HepG2 (cell line): ENCODE results near the gene FRMD8. TPM values are rescaled to one million over a fixed set of nuclear protein-coding genes. Genes with fewer than 3 reads are reported as not detected.
A peak's percentile ranks its signal among the peaks of the same experiment; 100 is the strongest.

Source experiments
- ARID5B ChIP-seq: IDR thresholded peaks from 2 replicates; pipeline ENCODE4 v1.4.0; 2020; ENCODE audit warnings: mild to moderate bottlenecking, missing genetic modification reagents
- CREB3 ChIP-seq: sonication (generic); formaldehyde crosslinking; IDR thresholded peaks from 2 replicates; pipeline ENCODE4 v1.5.0; 2020; ENCODE audit warnings: missing genetic modification reagents
- IRX3 ChIP-seq: sonication (generic); formaldehyde crosslinking; IDR thresholded peaks from 2 replicates; pipeline ENCODE4 v1.8.1; 2023; ENCODE audit warnings: mild to moderate bottlenecking, low read depth, missing genetic modification reagents, borderline replicate concordance
- MED8 ChIP-seq: sonication (generic); formaldehyde crosslinking; IDR thresholded peaks from 2 replicates; pipeline ENCODE4 v1.8.1; 2023; ENCODE audit warnings: mild to moderate bottlenecking, missing genetic modification reagents; ENCODE audit not compliant: insufficient replicate concordance
- MZF1 ChIP-seq: sonication (generic); formaldehyde crosslinking; IDR thresholded peaks from 2 replicates; pipeline ENCODE4 v1.8.1; 2023; ENCODE audit warnings: mild to moderate bottlenecking, missing genetic modification reagents, borderline replicate concordance
- NAIF1 ChIP-seq: sonication (generic); formaldehyde crosslinking; IDR thresholded peaks from 2 replicates; pipeline ENCODE4 v1.5.0; 2020; ENCODE audit warnings: mild to moderate bottlenecking, missing genetic modification reagents, borderline replicate concordance
- PAX8 ChIP-seq: sonication (generic); formaldehyde crosslinking; IDR thresholded peaks from 2 replicates; pipeline ENCODE4 v1.8.0; 2022; ENCODE audit warnings: mild to moderate bottlenecking, missing genetic modification reagents, borderline replicate concordance
- SIN3A ChIP-seq: IDR thresholded peaks from 2 replicates; pipeline ENCODE4 v1.6.1; 2011; ENCODE audit warnings: low read depth, mild to moderate bottlenecking, control low read depth, low read length, borderline replicate concordance
- SRY ChIP-seq: sonication (generic); formaldehyde crosslinking; IDR thresholded peaks from 2 replicates; pipeline ENCODE4 v1.8.0; 2022; ENCODE audit warnings: mild to moderate bottlenecking, missing genetic modification reagents
- ZBTB20 ChIP-seq: sonication (generic); formaldehyde crosslinking; IDR thresholded peaks from 2 replicates; pipeline ENCODE4 v1.8.1; 2023; ENCODE audit warnings: missing genetic modification reagents, low read depth, mild to moderate bottlenecking, borderline replicate concordance
- ZNF720 ChIP-seq: sonication (generic); formaldehyde crosslinking; IDR thresholded peaks from 2 replicates; pipeline ENCODE4 v1.4.0; 2020; ENCODE audit warnings: missing genetic modification reagents
- ZNF772 ChIP-seq: sonication (generic); formaldehyde crosslinking; IDR thresholded peaks from 2 replicates; pipeline ENCODE4 v1.5.0; 2020; ENCODE audit warnings: mild to moderate bottlenecking, missing genetic modification reagents
- polyA plus RNA-seq, 8 experiments: library from polyadenylated mRNA; depleted of rRNA in 3 of 8; stranded (reverse) in 7 of 8; unstranded in 1 of 8; fragments of >200 nt; fragmentation: Illumina TruSeq in 4 of 8; extraction: Trizol in 4 of 8; gene quantifications; 2 replicates each; pipeline versions ENCODE4 v1.2.1 to v1.2.3, GENCODE V29; 2011 to 2016; ENCODE audit warnings: low read depth in 4 of 8, missing spikeins in 1 of 8, mixed read lengths in 1 of 8; ENCODE audit not compliant: insufficient read depth in 1 of 8
- total RNA-seq, 5 experiments: library from RNA; depleted of rRNA; stranded (reverse); fragments of >200 nt; fragmentation: Illumina TruSeq; extraction: Trizol; gene quantifications; 2 replicates each; pipeline ENCODE4 v1.2.3, GENCODE V29; 2016; ENCODE audit warnings: low read depth in 1 of 5
- TF ChIP-seq, protein P1 (sequence below): sonication (generic); formaldehyde crosslinking; IDR thresholded peaks from 2 replicates; pipeline ENCODE4 v1.5.1; 2020; ENCODE audit warnings: mild to moderate bottlenecking, missing genetic modification reagents, borderline replicate concordance
- TF ChIP-seq, protein P2 (sequence below): sonication (generic); formaldehyde crosslinking; IDR thresholded peaks from 2 replicates; pipeline ENCODE4 v1.8.1; 2023; ENCODE audit warnings: mild to moderate bottlenecking, inconsistent platforms, moderate library complexity, missing genetic modification reagents, borderline replicate concordance

FRMD8 gene
- total and polyA plus RNA-seq, 2 of the 13 experiments (the other 11 are each of a cell fraction or from before 2014, with no cell fraction given): 5.8 to 20.6 TPM

DNA sequence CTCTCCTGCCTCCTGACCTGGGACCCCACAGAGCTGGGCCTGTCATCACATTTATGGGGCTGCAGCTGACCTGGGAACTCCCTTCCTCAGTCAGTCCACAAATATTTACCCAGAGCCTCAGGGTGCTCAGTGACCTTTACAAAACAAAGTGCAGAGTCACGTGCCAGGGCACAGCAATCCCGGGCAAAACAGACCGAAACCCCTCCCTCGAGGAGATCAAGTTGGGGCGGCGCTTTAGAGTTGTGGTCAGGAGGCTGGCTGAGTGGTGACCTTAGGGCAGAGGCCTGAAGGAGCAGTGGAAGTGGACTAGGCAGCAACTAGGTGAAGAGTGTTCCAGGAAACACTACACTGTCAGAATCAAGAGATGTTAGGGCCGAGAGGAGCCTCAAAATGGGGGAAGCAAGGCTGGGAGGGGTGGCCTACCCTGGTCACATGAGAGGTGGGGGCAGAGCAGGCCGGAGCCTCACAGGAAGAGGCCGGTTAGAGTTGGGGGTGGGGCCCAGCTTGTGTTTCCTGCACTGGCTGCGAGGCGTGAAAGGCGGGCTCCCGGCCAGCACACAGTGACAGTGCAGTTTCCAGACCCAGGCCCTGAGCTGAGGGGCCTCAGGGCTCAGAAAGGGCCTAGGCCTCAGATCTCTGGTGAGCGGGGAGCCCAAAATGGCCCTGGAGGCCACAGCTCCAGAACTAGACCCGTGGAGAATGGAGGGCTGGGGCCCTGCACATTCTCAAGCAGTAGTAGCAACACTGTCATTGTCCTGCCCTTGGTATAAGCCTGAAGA is 32.4 kb downstream of the FRMD8 start (continued):
- peak; percentile 94 for TF ChIP-seq ARID5B (CRISPR knock-in tag)
- TF ChIP-seq NAIF1: peak; percentile 63; the same call in 1 of the 2 replicates
- no peak for TF ChIP-seq ZNF720 (CRISPR knock-in tag)
- TF ChIP-seq IRX3 (CRISPR knock-in tag): peak; percentile 72; the same call in 1 of the 2 replicates
- TF ChIP-seq PAX8 (CRISPR knock-in tag): no peak
- no peak for TF ChIP-seq CREB3 (CRISPR knock-in tag)
- peak; percentile 98 for TF ChIP-seq MED8
- peak; percentile 69 for TF ChIP-seq ZNF772 (CRISPR knock-in tag)
- TF ChIP-seq, protein P1, sequence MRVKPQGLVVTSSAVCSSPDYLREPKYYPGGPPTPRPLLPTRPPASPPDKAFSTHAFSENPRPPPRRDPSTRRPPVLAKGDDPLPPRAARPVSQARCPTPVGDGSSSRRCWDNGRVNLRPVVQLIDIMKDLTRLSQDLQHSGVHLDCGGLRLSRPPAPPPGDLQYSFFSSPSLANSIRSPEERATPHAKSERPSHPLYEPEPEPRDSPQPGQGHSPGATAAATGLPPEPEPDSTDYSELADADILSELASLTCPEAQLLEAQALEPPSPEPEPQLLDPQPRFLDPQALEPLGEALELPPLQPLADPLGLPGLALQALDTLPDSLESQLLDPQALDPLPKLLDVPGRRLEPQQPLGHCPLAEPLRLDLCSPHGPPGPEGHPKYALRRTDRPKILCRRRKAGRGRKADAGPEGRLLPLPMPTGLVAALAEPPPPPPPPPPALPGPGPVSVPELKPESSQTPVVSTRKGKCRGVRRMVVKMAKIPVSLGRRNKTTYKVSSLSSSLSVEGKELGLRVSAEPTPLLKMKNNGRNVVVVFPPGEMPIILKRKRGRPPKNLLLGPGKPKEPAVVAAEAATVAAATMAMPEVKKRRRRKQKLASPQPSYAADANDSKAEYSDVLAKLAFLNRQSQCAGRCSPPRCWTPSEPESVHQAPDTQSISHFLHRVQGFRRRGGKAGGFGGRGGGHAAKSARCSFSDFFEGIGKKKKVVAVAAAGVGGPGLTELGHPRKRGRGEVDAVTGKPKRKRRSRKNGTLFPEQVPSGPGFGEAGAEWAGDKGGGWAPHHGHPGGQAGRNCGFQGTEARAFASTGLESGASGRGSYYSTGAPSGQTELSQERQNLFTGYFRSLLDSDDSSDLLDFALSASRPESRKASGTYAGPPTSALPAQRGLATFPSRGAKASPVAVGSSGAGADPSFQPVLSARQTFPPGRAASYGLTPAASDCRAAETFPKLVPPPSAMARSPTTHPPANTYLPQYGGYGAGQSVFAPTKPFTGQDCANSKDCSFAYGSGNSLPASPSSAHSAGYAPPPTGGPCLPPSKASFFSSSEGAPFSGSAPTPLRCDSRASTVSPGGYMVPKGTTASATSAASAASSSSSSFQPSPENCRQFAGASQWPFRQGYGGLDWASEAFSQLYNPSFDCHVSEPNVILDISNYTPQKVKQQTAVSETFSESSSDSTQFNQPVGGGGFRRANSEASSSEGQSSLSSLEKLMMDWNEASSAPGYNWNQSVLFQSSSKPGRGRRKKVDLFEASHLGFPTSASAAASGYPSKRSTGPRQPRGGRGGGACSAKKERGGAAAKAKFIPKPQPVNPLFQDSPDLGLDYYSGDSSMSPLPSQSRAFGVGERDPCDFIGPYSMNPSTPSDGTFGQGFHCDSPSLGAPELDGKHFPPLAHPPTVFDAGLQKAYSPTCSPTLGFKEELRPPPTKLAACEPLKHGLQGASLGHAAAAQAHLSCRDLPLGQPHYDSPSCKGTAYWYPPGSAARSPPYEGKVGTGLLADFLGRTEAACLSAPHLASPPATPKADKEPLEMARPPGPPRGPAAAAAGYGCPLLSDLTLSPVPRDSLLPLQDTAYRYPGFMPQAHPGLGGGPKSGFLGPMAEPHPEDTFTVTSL (CRISPR knock-in tag): peak; percentile 94
- TF ChIP-seq SIN3A: peak; percentile 79
- TF ChIP-seq, protein P2, sequence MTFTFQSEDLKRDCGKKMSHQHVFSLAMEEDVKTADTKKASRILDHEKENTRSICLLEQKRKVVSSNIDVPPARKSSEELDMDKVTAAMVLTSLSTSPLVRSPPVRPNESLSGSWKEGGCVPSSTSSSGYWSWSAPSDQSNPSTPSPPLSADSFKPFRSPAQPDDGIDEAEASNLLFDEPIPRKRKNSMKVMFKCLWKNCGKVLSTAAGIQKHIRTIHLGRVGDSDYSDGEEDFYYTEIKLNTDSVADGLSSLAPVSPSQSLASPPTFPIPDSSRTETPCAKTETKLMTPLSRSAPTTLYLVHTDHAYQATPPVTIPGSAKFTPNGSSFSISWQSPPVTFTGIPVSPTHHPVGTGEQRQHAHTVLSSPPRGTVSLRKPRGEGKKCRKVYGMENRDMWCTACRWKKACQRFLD: peak; percentile 25
- TF ChIP-seq SRY: peak; percentile 45; the same call in 1 of the 2 replicates
- peak; percentile 90 for TF ChIP-seq ZBTB20 (CRISPR knock-in tag)
- TF ChIP-seq MZF1 (CRISPR knock-in tag): no peak
